Loucy (cell line): ENCODE data around the gene PIAS1.

Experiments
- H2AFZ ChIP-seq: fragments of 200-600 bp; sonication (generic); 2 replicates; pipeline ENCODE4 v1.6.0; 2016; ENCODE audit warnings: antibody characterized with exemption, mild to moderate bottlenecking, low read length, moderate library complexity
- H3F3A ChIP-seq: fragments of 200-600 bp; 2 replicates; pipeline ENCODE4 v1.6.0; 2016; ENCODE audit warnings: antibody characterized with exemption, low read depth, mild to moderate bottlenecking
- H3K27me3 ChIP-seq: fragments of 200-600 bp; sonication (generic); 2 replicates; pipeline ENCODE4 v1.6.1; 2014; ENCODE audit warnings: low read length, mild to moderate bottlenecking; ENCODE audit not compliant: insufficient read depth, poor library complexity, severe bottlenecking
- H3K36me3 ChIP-seq: fragments of 200-600 bp; sonication (generic); 2 replicates; pipeline ENCODE4 v1.6.1; 2016; ENCODE audit warnings: low read length; ENCODE audit not compliant: insufficient read depth
- H3K4me1 ChIP-seq: fragments of 200-600 bp; sonication (generic); 2 replicates; pipeline ENCODE4 v1.5.1; 2014; ENCODE audit warnings: low read length, mild to moderate bottlenecking; ENCODE audit not compliant: insufficient read depth, poor library complexity, severe bottlenecking
- H3K4me2 ChIP-seq: fragments of 200-600 bp; sonication (generic); 2 replicates; pipeline ENCODE4 v1.6.0; 2014; ENCODE audit warnings: antibody characterized with exemption, low read length, low read depth, mild to moderate bottlenecking; ENCODE audit not compliant: poor library complexity, severe bottlenecking
- H3K4me3 ChIP-seq: fragments of 200-600 bp; sonication (generic); 2 replicates; pipeline ENCODE4 v1.5.1; 2014; ENCODE audit warnings: low read length, mild to moderate bottlenecking, mixed read lengths; ENCODE audit not compliant: poor library complexity, severe bottlenecking
- H3K79me2 ChIP-seq: fragments of 200-600 bp; sonication (generic); 2 replicates; pipeline ENCODE4 v1.6.1; 2014; ENCODE audit warnings: low read length; ENCODE audit not compliant: insufficient read depth
- H3K9ac ChIP-seq: fragments of 200-600 bp; sonication (generic); 2 replicates; pipeline ENCODE4 v1.6.0; 2014; ENCODE audit warnings: mild to moderate bottlenecking, low read depth, low read length, moderate library complexity; ENCODE audit not compliant: poor library complexity, severe bottlenecking
- H3K9me2 ChIP-seq: fragments of 200-600 bp; sonication (generic); replicated peaks from 2 replicates; pipeline ENCODE4 v1.6.1; 2016; ENCODE audit warnings: low read depth, low read length, mixed read lengths
- H3K9me3 ChIP-seq: fragments of 200-600 bp; sonication (generic); 2 replicates; pipeline ENCODE4 v1.6.1; 2014; ENCODE audit warnings: mild to moderate bottlenecking, antibody characterized with exemption, low read length, low read depth; ENCODE audit not compliant: insufficient read depth
- H4K20me1 ChIP-seq: fragments of 200-600 bp; sonication (generic); 2 replicates; pipeline ENCODE4 v1.6.0; 2014; ENCODE audit warnings: antibody characterized with exemption, low read length, mild to moderate bottlenecking; ENCODE audit not compliant: insufficient read depth, poor library complexity, severe bottlenecking
- EZH2phosphoT487 ChIP-seq: fragments of 200-600 bp; IDR thresholded peaks from 2 replicates; pipeline ENCODE4 v1.6.1; 2018; ENCODE audit warnings: antibody characterized with exemption, mild to moderate bottlenecking, moderate library complexity, borderline replicate concordance
- TF ChIP-seq, protein P1 (sequence below): fragments of 200-600 bp; sonication (generic); conservative IDR thresholded peaks from 2 replicates; pipeline ENCODE4 v1.5.1; 2014; ENCODE audit warnings: mild to moderate bottlenecking, antibody characterized with exemption, low read length

The PIAS1 gene

DNA sequence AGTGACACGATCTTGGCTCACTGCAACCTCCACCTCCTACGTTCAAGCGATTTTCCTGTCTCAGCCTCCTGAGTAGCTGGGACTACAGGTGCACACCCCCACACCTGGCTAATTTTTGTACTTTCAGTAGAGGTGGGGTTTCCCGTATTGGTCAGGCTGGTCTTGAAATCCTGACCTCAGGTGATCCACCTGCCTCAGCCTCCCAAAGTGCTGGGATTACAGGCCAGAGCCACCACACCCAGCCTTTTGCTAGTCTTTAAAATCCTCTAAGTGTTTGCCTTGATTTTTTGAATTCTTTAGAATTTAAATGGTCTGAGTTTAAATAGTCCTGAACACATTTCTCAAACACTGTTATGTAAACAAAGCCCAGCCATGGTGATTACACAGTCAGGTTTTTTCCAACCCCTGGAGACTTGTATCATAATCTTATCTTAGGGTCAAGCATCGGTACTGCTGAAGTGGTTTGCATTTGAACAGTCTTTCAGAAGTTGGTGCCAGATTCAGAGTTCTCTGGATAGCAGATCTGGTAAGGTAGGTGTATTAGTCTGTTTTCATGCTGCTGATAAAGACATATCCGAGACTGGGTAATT lies 28.2 kb upstream of the PIAS1 start:
- Histone ChIP-seq H3K9ac (no peak overlapping the region), H3K79me2 (no peaks in the 10 kb centered on the region), H3K9me2 (no peaks in the 10 kb centered on the region), H3K4me2 (no peak overlapping the region), H3F3A (no peaks in the 10 kb centered on the region), H3K4me1 (no peaks in the 10 kb centered on the region), H3K9me3 (no peaks in the 10 kb centered on the region), H3K36me3 (no peaks in the 10 kb centered on the region), H4K20me1 (no peaks in the 10 kb centered on the region), H3K4me3 (no peak overlapping the region), H3K27me3 (no peaks in the 10 kb centered on the region), H2AFZ (no peak overlapping the region)
- TF ChIP-seq EZH2phosphoT487: no peak
- TF ChIP-seq, protein P1, sequence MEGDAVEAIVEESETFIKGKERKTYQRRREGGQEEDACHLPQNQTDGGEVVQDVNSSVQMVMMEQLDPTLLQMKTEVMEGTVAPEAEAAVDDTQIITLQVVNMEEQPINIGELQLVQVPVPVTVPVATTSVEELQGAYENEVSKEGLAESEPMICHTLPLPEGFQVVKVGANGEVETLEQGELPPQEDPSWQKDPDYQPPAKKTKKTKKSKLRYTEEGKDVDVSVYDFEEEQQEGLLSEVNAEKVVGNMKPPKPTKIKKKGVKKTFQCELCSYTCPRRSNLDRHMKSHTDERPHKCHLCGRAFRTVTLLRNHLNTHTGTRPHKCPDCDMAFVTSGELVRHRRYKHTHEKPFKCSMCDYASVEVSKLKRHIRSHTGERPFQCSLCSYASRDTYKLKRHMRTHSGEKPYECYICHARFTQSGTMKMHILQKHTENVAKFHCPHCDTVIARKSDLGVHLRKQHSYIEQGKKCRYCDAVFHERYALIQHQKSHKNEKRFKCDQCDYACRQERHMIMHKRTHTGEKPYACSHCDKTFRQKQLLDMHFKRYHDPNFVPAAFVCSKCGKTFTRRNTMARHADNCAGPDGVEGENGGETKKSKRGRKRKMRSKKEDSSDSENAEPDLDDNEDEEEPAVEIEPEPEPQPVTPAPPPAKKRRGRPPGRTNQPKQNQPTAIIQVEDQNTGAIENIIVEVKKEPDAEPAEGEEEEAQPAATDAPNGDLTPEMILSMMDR: no peak

DNA sequence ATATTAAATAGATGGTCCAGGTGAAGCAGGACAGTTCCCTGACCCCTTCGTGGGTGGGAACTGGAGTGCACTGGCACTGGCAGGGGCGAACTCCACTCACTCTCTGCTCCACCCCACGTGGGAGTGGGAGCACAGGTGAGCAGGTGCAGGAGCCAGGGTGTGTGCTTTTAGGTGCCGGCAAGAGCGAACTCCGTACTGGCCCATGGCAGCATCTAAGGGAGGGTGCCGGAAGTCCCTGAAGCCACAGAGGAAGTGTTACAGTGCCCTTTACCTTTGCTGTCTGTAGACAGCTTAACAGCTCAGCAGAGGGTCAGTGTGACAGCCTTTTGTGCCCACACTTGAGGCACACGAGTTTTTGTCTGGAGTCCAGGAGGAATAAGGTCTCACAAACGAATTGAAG lies 26.7 kb upstream of the PIAS1 start:
- H3K79me2 ChIP-seq: no peaks in the 10 kb centered on the region
- no peak overlapping the region for H3K9ac ChIP-seq
- no peaks in the 10 kb centered on the region for H3K27me3 ChIP-seq
- no peaks in the 10 kb centered on the region for H3K36me3 ChIP-seq
- no peaks in the 10 kb centered on the region for H3F3A ChIP-seq
- H3K4me1 ChIP-seq: no peaks in the 10 kb centered on the region
- H2AFZ ChIP-seq: no peak overlapping the region
- H3K9me2 ChIP-seq: no peaks in the 10 kb centered on the region
- no peak overlapping the region for H3K4me3 ChIP-seq
- no peaks in the 10 kb centered on the region for H3K9me3 ChIP-seq
- H3K4me2 ChIP-seq: no peak overlapping the region
- H4K20me1 ChIP-seq: no peaks in the 10 kb centered on the region
- TF ChIP-seq EZH2phosphoT487: no peak
- TF ChIP-seq, protein P1: no peak

DNA sequence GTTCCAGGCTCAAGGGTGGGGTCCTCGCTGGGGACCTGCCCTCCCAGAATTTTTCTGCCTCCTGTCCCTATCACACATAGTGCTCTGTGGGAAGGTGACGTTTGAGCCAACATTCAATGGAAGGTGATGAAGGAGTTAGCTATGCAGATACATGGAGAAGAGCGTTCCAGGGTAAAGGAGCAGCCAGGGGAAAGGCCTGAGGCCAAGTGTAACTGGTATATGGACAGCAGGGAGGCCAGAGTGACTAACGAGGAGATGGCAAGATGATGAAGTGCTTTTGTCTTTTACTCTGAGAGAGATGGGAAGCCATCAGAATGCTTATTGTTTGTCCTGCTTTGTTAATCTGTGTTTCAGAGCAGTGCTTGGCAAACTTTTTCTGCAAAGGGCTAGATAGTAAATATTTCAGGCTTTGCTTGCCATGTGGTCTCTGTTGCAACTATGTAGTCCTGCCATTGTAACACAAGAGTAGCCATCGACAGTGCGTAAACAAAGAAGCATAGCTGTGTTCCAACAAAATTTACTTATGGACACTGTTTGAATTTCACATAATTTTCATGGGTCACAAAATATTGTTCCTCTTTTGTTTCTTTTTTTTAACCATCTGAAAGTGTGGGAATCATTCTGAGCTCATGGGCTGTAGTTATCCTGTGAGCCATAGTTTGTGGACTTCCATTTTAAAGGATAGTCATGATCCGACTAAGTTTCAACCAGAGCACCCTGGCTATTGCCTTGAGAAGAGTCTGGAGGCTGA lies 25.8 kb upstream of the PIAS1 start:
- Histone ChIP-seq H2AFZ (no peak overlapping the region), H3K4me2 (no peak overlapping the region), H3K4me3 (no peak overlapping the region), H3K9ac (no peak overlapping the region), H4K20me1 (no peaks in the 10 kb centered on the region), H3K36me3 (no peaks in the 10 kb centered on the region), H3K79me2 (no peaks in the 10 kb centered on the region), H3F3A (no peaks in the 10 kb centered on the region), H3K27me3 (no peaks in the 10 kb centered on the region), H3K9me2 (no peaks in the 10 kb centered on the region), H3K4me1 (no peaks in the 10 kb centered on the region), H3K9me3 (no peaks in the 10 kb centered on the region)
- TF ChIP-seq, protein P1: no peak
- no peak for TF ChIP-seq EZH2phosphoT487
